CD4-positive, alpha-beta T cell treated with Interleukin-4 for 1 hour (primary cell): ENCODE results near the gene HHEX.

Experiments used
- DNase-seq, 2 donors: peaks; one replicate each; pipeline ENCODE4 v3.0.0-alpha.2; 2020 to 2022

Gene HHEX

DNA sequence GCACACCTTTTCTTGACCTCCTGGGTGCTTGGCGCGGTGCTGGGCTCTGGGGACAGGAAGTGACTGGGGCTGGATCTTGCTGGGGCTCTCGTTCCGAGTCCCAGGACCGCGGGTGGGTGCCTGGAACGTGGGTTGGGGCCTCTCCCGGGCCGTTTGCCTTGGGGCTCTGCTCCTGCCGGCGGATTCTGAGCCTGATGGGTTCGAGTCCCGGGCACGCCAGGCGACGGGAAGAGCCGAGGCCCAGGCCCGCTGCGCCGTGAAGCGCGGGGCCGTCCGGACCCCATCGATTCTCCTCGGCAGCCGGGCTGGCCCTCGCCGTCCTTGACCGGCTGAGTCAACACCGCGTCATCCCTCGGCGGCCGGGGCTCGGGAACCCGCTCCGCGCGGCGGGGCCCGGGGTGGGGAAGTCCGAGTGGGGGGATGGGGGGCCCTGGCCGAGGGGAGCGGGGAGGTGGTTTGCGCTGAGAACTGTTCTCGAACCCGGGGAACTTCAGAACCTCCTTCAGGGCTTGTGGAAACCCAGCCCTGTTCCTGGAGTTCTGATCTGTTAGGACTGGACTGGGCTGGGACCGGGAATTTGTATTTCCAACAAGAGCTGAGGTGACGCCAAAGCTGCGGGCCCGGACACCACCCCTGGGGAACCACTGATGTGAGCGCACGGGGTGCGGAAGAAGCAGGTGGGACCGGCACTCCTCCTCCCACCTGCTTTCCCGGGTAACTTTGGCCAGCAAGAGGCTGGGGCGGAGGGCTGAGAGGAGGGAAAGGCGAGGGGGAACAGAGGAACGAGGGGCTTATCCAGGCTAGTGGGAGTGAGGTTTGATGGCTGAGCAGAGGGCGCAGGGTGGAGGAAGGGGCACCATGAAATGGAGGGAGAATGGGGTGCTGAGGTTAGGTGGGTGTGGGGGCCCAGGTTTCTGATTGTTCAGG is 6.2 kb downstream of the HHEX start:
- DNase-seq, result no peak

DNA sequence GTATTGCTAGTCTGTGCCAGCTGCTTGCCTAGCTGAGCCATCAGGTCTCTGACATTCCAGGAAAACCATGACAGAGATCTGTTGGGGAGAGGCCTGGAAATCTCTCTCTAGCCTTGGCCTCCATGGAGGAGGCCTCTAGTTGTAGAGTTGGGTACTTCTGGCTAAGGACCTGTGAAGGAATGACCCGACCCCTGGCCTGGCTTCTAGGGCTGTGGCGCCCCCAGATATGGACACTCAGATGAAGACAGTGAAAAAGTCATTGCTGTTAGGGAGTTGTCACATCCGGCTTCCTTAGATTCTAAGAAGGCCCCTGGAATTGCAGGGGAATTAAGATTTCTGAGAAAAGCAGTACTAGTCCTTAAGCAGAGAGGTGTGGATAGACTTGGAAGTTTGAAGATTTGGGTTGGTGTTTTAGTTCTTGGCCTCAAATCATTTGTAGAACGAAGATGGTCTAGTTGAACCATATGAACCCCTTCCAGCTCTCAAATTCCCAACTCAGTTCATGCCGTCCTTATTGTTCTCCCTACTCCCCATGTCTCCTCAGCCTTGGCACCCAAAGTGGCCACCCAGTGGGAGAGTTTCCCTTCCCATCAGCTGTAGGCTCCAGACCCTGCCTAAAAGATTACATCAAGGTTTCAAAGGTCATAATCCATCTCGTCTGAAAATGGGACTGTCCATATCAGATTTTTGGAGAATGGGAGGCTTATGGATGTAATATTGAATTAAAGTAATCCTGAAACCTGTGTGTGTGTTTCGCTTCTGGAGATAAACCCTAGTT is 7.0 kb downstream of the HHEX start:
- DNase-seq, result no peak

DNA sequence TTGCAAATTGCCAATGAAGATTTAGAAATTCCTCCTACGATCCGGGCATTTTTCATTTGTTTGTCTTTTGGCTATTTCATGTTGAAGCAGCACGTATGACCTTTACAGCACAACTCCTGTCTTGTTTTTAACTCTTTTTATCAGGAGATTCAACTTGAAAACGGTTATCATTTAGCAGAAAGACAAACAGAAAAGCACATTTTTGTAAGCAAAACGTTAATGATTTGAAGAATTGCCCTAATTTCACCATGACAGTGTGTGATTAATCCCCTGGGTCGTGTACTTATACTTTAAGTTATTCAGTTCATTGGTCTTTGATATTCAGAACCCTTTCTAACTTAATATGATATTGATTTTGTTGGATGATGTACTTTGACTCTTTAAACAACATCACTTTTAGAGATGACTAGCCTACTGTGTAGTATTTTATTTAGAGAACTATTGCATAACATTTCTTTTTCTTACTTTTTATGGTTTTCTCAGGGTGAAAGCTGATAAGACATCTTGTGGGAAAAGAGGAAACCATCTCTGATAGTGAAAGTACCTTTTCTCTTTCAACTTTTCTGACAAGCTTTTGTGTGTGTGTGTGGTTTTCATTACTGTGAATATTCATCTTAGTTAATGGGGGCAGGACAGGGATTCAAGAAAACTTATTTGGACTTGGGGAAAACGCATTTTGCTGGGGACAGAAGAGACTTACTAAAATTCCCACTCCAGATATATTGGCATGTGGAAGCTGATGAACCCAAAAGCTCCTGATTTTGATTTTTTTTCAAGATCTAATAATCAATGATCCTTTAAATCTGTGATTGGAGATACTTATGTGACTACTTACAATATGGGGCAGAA is 8.1 kb downstream of the HHEX start:
- DNase-seq, result peak in 1 of 2 donors; percentile 24

DNA sequence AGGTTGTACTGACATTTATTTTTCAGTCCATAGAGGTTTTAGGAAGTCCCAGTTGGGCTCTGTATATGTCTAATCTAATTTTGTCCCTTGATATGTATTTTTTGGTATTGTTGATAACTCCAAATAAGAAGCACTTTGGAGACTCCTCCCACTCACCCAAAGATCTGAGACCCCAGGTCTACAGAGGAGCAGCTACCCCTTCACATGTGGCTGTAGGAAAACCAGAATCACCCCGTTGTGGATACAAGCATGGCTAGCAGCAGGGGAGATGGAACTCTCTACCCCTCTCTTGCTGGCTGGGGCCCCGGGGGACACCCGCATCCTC is 9.4 kb downstream of the HHEX start:
- no peak for DNase-seq

DNA sequence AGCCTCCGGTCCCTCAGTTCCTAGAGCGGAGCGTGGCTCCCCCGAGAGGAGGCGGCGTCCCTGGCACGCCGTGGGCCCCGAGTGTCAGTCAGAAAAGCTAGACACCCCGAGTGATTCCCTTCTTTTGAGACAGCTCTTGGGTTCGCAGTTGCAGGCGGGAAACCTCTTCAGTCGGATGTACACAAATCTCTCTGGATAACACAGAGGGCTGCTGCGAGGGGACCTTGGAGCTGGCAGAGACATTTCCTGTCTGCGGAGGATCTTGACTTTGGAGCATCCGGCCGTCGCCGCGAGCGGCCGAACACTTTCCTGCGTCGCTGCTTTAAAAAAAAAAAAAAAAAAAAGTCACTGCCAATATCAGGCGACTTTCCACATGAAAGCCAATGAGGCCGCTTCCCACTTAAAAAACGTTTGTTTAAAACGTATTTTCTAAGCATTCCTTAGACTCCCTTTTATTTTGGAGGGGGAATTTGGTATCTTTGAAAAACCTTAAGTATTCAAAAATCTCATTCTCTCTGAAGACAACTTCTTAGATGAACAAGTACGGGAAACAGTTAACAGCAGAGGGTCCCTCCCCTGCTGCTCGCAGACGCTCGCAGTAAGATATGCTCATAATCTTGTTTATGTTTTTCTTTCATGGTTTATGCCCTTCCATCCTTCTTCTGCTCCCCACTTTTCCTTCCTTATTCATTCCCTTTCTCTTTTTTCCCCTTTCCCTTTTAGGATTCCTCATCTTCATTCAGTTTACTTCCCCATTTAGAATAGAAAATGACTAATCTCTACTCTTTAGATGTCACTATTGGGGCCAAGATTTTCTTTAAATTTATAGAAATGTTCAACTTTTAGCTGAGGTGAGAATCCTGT is 10.0 kb downstream of the HHEX start:
- peak in 1 of 2 donors; percentile 25 for DNase-seq

DNA sequence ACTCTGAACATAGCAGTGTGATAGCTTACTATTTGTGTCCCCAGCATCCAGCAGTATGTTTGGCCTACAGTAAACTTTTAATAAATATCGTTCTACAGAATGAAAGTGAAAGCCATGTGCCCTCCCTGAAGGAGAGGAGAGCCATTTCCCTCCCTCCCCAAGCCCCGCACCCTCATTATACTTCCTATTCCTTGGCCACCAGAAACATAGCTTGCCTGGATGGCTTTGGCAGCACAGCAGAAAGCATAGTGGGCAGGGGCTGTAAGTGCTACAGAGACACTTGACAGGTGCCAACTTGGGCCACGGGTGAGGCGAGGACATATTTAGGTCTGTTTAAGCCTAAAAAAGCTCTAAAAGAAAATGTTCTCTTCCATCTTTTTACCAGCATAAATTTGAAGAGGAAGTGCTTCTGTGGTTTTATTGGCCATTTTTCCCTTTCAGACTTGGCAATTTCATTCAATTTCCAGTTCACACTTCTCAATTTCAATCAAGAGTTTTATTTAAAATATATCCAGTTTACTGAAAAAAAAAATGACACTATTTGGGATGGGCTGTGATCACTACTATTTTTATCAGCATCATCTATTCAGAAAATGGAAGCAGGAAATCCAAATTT is 12.7 kb downstream of the HHEX start:
- no peak for DNase-seq

DNA sequence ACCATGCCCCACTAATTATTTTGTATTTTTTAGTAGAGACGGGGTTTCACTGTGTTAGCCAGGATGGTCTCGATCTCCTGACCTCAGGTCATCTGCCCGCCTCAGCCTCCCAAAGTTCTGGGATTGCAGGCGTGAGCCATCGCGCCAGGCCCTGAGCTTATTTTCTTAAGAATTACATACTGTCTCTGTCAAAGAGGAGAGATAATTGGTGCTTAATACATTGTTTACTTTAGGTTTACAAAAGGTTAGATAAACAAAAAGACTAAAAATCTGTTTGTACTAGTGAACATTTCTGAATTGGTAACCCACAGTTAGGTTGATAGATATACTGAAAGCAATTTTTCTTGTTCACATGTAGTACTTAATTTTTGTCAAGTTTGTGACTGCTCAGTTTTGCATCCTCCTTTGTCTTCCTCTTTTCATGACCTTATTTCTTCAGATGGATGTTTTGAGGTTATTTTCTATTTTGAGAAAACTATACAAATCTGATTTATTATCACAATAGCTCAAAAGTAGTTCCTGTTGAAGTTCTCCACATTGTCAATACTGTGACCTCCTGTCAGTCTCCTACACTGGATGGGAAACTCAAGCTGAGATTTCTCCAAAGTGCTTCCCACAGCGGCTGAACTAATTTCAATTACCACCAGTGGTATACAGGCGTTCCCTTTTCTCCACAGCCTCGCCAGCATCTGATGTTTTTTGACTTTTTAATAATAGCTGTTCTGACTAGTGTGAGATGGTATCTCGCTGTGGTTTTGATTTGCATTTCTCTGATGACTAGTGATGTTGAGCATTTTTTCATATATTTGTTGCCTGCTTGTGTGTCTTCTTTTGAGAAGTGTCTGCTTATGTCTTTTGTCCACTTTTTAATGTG is 22.5 kb downstream of the HHEX start:
- no peak for DNase-seq

DNA sequence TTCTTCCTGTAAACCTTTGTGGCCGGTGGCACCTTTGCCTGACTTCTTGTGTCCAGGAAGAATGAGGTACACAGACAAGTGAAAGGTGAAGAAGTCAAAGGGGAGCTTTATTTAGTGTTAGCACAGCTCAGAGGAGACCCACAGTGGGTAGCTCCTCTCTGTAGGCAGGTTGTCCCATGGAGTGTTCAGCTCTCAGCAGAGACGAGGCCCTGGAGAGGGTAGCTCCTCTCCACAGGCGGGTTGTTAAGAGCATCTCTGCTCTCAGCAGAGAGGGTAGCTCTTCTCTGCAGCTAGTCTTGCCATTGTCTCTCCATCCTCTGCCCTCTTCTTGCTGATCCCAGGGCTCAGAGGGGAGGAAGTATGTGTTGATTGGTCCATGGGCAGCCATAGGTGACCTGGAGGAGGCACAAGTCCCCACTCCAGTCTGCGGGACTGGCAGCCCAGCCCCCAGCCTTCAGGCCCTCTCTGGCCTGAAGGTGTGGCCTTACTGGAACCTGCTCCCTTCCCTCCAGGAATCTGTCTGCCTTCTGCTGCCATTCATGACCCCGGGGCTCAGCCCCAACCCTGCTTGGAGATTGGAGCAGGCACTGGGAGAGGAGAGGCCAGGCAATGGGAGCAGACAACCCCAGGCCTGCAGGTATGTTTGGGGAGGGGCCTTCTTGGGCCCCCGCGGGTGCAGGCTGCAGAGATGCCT is 24.5 kb downstream of the HHEX start:
- DNase-seq, result no peak

DNA sequence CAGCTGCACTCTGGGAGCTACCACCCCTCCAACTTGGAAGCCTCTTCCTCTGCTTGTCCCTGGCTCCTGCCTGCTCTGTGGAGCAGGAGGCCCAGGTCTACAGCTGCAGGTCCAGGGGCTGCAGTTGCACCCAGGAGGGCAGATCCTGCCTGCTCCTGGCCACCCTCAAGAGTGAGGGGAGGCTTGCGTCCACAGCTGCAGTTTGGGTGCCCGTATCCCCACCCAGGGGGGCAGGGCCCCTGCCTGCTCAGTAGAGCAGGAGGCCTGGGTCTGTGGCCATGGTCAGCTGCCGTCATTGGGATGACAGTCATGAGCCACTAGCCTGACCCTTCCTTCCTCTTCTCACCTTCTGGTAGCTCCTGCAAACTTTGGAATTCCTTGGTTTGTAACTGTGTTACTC is 25.1 kb downstream of the HHEX start:
- no peak for DNase-seq

DNA sequence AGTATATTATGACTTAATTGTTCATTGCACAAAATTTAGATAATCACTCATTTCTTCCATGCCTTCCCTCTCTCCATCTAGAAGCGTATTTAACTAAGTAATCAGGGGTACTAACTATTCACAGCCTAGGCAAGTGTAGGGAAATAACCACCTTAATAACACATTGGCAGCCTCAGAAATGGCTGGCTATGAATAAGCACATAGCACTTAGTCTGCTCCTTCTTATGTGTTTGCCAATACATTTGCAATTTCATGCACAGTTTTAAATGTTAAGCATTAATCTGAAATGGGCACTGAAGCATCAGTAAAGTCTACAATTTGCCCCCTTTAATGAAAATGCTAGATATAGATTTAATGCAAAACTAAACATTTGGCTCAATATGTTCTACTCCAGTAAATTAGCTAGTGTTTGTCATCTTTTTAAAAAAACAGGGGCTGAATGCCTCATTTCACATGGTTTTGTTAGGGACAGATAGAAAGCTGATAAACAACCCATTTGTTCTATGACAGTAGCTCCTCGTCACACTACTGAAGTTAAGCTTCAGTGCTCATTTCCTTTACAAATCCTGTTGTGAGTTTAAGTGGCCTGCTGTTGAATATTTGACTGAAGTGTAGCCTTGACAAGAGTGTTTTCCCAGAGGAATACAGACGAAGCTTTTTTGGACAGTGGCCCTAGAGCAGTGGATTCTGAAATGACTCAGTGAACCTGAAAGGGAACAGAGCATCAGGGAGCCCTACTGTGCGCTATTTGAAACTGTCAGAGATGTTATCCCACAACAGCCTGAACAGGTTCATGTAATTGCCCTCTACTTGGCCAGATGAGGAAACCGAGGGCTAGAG is 30.5 kb downstream of the HHEX start:
- no peak for DNase-seq

DNA sequence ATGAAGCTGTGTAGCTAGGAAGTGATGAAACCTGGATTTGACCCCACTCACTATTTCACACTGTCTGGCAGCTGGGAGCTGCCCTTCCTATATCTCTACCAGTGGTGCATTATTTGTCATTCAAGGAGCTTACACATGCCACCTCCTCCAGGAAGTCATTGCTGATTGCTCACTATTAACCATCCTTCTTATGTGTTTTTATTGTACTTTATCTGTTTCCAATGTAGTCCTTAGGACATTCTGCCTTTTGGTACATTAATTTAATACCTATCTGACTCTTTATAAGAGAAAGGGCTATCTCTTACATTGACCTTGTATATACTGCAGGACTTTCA is 31.0 kb downstream of the HHEX start:
- no peak for DNase-seq

DNA sequence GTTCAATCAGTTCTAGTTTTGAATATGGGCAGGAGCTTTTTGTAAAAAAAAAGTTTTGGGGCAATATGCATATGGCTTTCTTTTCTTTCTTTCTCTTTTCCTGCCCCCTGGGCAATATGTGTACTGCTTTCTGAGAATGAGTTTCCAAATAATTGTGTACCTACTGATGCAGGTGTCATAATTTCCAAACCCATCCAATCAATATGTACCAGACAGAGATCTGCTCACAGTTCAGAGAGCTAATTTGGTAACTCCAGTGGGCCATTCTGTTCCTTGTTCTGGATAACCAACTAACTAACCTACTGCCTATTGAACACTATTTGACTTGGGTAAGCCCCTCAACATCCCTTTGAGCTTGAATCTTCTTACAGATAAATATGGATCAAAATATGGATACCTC is 32.6 kb downstream of the HHEX start:
- DNase-seq, result no peak

DNA sequence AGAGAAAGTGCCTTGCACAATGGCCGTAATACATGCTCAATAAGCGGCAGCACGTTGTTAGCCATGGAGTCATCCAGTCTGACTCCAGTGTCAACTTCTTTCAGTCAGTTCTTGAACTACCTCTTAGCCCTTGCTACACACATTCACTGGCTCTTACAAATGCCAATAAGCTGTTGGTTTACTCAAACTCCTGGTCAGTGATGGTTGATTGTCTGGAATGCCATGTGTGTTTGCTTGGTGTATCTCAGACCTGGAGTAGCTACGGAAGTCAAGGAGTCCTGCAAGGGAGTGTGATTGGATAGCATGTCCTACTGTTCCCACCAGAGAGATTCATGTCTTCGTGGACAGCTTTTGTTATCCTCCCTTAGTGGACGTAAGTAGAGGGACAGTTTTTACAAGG is 37.4 kb downstream of the HHEX start:
- no peak for DNase-seq

DNA sequence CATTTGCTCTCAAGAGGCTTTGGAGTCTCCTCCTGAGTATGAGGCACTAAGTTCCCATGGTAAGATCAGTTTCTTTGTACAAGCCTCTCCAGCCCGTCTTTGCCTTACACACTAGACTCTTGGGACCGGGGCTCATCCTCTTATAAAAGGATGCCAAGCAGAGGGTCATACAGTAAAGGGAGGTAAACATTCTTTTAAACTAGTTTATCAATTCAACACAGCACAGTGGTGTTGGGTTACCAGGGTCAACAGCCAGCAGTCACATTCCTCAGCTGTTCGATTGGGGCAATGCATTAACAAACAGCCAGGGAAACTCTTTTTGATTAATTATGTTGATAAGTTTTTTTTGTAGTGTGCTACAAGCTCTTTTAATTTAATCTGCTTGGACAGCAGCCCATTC is 37.8 kb downstream of the HHEX start:
- DNase-seq, result no peak

DNA sequence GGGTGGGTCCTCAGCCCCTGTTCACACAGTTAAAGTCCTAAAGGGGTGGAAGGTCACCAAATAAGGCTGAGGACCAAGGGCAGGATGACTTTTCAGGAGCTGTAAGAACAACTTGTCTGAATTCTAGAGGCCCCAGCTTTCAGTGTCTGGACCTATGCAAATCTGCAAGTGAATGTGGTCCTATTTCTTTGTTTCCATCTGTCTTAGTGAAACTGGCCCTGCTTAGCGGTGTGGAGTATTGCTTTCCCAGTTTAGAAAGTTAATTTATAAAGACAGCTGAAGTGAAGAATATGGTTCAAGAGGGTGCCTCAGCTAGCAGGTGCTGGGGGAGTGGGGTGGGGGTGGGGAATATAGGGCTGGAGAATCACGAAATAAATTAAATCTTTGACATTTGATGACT is 40.1 kb downstream of the HHEX start:
- DNase-seq, result no peak

DNA sequence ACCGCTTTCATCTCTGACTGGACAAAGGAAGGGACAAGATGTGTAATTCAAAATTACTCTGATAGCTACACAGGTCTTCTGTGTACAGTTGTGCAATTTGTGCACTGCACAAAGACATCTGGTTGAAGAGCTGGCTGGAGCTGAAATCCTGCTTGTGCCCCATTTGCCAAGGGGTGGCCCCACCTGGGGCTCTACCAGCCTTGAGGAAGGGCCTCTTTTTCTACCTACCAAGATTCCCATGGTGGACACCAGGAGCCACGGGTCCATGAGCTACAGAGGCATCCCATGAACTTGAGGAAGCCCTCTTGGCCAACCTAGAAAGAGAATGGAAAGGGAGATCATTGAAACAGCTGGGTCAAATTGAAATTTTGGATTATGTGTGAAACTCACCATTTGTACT is 43.2 kb downstream of the HHEX start:
- DNase-seq, result no peak

DNA sequence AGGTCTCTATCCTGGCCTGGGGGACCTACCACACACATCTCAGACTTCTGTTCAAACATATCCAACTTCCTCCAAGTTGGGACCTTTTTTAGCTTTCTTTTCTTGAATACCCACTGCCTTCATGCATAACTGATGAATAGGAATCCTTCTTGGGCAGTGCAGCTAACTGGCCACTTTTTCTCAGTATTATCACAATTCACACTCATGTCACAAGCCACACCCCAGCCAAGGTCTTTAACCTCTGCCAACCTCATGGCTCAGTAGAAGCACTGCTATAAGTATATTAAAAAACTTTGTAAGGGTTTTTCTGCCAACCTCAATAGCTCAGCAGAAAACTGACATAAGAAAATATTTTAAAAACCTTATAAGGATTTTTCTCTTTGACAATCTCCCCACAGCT is 44.5 kb downstream of the HHEX start:
- DNase-seq, result no peak

DNA sequence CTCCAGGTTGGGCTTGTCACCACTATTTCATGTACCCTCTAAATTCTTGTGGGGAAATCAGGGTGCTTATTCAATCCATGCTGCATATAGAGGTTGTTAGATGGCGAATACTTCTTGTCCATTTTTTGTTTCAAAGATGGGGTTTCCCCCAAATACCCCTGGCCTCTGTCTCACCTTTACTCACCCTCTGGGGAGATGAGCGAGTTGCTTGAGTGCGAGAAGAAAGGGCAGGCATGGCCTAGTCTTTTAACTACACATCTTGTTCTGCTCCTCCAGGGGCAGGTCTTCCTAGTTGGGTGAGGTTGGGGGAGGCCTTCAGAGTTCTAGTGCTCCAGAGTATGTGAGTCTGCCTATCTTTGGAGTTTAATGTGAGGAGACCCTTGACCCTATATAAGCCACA is 46.2 kb downstream of the HHEX start:
- no peak for DNase-seq

DNA sequence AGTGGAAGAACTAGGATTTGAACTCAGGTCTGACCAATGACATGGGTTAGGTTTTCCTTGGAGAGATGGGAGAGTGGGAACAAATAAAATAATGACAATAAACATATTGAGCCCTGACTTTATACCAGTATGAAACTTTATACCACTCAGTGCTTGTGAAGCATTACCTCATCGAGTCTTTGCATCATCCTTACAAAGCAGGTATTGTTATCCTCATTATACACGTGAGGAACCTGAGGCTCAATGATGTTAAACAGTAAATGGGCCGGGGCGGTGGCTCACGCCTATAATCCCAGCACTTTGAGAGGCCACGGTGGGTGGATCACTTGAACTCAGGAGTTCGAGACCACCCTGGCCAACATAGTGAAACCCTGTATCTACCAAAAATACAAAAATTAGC is 47.7 kb downstream of the HHEX start:
- DNase-seq, result no peak

DNA sequence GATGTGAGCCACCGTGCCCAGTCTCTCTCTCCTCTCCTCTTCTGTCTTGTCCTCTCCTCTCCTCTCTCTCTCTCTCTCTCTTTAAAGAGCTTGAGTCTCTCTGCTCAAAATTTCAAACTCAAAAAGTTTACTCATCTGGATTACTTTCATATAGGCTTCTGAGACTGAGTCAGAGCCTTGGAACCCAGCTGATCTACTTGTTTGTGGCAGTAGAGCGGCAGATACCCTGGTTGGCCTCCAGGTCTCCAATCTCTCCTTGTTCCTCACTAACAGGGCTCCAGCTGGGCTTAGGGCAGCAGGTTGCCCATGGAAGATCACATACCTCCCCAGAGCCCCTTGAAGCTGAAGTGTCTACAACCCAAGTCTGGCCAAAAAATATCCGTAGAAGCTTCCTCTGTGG is 51.0 kb downstream of the HHEX start:
- no peak for DNase-seq
